ENCODE results near the gene LHX4.
A peak's percentile ranks its signal among the peaks of the same experiment; 100 is the strongest.

Gene LHX4

DNA sequence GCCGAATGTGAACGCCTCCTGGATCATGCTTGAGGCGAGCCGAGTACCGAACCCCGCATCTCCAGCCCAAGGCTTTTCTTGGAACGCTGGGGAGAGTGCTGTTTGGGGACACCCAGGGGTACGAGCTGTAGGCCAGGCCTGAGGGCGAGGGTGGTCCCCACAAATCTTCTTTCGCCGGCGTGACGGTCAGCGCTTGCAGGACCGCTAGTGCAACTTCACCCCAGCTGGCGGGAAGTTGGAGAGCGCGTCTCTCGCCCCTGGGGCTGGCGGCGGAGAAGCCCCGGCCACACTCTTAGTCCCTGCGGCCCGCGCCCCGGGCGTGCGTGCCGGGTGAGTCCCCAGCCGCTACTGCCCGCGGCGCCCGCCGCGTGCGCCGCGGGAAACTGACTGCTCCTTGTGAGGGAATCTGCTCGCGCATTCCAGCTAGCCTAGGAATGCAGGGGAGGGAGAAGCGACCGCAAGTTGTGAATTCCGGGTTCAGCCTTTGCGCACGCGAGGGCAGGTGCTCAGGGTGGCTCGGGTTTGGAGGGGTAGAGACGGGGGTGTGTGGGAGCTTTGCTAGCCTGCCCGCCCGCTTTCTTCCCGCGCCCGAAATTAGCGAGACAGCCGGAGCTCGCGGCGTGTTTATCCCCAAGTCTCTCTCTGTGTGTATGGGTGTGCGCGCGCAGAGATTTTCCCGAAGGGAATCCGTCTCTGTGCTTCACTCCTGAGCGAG is 884 bp downstream of the LHX4 start:
- no peaks in the 10 kb centered on the region for H3K36me3 ChIP-seq (ENCODE audit: control insufficient read depth in 1 of 2, insufficient read depth in 2 of 2, low read depth in 1 of 2, low read length in 2 of 2)
- H2BK15ac ChIP-seq (ENCODE audit: low read depth, poor library complexity, severe bottlenecking), result no peak overlapping the region
- H3K4me2 ChIP-seq (ENCODE audit: low read length, poor library complexity, severe bottlenecking), result peak overlapping the region; percentile 99
- peak overlapping the region in 1 of 2 experiments; percentile 19 for H2BK12ac ChIP-seq (ENCODE audit: low read length in 2 of 2)
- no peak overlapping the region for H3K14ac ChIP-seq (ENCODE audit: low read length in 2 of 2)
- no peak overlapping the region for H2AK5ac ChIP-seq (ENCODE audit: low read length, severe bottlenecking)
- H2AFZ ChIP-seq (ENCODE audit: low read depth, low read length), result peak overlapping the region; percentile 34
- DNase-seq, result peak; percentile 65
- no peak overlapping the region for H3K9ac ChIP-seq (ENCODE audit: low read length)
- H2BK5ac ChIP-seq (ENCODE audit: low read depth, low read length, poor library complexity, severe bottlenecking), result no peak overlapping the region
- peak overlapping the region; percentile 62 to 75 for H3K4me3 ChIP-seq (ENCODE audit: insufficient read depth in 1 of 2, low read depth in 1 of 2, low read length in 2 of 2)
- peaks cover 65 to 91% of the 10 kb centered on the region in 2 experiments for H3K27me3 ChIP-seq (ENCODE audit: control insufficient read depth in 1 of 2, insufficient read depth in 1 of 2, low read length in 2 of 2)
- no peak overlapping the region for H3K4ac ChIP-seq (ENCODE audit: low read depth in 1 of 2, low read length in 2 of 2)
- H3K4me1 ChIP-seq (ENCODE audit: control insufficient read depth, insufficient read depth, low read depth, low read length), result peaks cover 54% of the 10 kb centered on the region
- H4K8ac ChIP-seq (ENCODE audit: low read length), result no peak overlapping the region
- H3K23ac ChIP-seq (ENCODE audit: low read length in 2 of 2), result peak overlapping the region in 1 of 2 experiments; percentile 84
- H4K91ac ChIP-seq (ENCODE audit: low read length), result no peak overlapping the region
- H3K27ac ChIP-seq (ENCODE audit: low read length, poor library complexity, severe bottlenecking), result no peak overlapping the region
- under 1% methylated on average over 54 of the region's 65 CpGs for WGBS
- no peak overlapping the region for H2BK120ac ChIP-seq (ENCODE audit: low read depth, low read length)
- H3K9me3 ChIP-seq (ENCODE audit: control insufficient read depth, low read length), result no peaks in the 10 kb centered on the region
- no peaks in the 10 kb centered on the region for H3K79me1 ChIP-seq (replicated peaks; ENCODE audit: low read length, poor library complexity, severe bottlenecking)
- no peak overlapping the region for H3K18ac ChIP-seq (ENCODE audit: low read depth in 1 of 2, low read length in 2 of 2)

DNA sequence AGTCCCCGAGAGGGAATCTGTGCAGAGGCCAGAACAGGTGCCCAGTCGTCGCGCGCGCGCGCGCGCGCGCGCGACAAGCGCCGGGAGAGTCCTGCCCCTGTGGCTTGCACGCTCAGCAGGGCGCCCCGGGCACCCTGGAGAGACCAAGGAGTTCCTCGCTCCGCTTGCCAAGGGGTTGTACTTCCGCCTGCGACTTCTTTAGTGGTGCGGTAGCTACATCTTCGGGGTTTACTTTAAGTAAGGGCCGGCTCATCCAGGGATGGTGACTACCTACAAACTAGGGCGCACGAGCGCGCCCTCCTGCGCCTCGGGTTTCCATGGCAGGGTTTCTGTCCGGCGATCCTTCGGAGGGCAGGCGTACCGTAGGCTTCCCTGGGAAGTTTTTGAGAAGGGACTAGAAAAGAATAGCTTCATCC is 1.4 kb downstream of the LHX4 start:
- Histone ChIP-seq H3K23ac (ENCODE audit: low read length in 2 of 2) (no peak overlapping the region), H2AK5ac (ENCODE audit: low read length, severe bottlenecking) (no peak overlapping the region), H4K91ac (ENCODE audit: low read length) (no peak overlapping the region), H3K9me3 (ENCODE audit: control insufficient read depth, low read length) (no peaks in the 10 kb centered on the region), H2BK12ac (ENCODE audit: low read length in 2 of 2) (no peak overlapping the region), H3K4me2 (ENCODE audit: low read length, poor library complexity, severe bottlenecking) (peak overlapping the region; percentile 99), H3K4ac (ENCODE audit: low read depth in 1 of 2, low read length in 2 of 2) (no peak overlapping the region), H2BK120ac (ENCODE audit: low read depth, low read length) (no peak overlapping the region), H3K36me3 (ENCODE audit: control insufficient read depth in 1 of 2, insufficient read depth in 2 of 2, low read depth in 1 of 2, low read length in 2 of 2) (no peaks in the 10 kb centered on the region), H3K9ac (ENCODE audit: low read length) (no peak overlapping the region), H2BK15ac (ENCODE audit: low read depth, poor library complexity, severe bottlenecking) (no peak overlapping the region), H4K8ac (ENCODE audit: low read length) (no peak overlapping the region), H2BK5ac (ENCODE audit: low read depth, low read length, poor library complexity, severe bottlenecking) (no peak overlapping the region), H3K4me1 (ENCODE audit: control insufficient read depth, insufficient read depth, low read depth, low read length) (peaks cover 54% of the 10 kb centered on the region), H3K4me3 (ENCODE audit: insufficient read depth in 1 of 2, low read depth in 1 of 2, low read length in 2 of 2) (peak overlapping the region; percentile 30 to 53), H3K18ac (ENCODE audit: low read depth in 1 of 2, low read length in 2 of 2) (no peak overlapping the region), H3K27ac (ENCODE audit: low read length, poor library complexity, severe bottlenecking) (no peak overlapping the region), H3K79me1 (replicated peaks; ENCODE audit: low read length, poor library complexity, severe bottlenecking) (no peaks in the 10 kb centered on the region), H2AFZ (ENCODE audit: low read depth, low read length) (no peak overlapping the region), H3K27me3 (ENCODE audit: control insufficient read depth in 1 of 2, insufficient read depth in 1 of 2, low read length in 2 of 2) (peaks cover 65 to 91% of the 10 kb centered on the region in 2 experiments), H3K14ac (ENCODE audit: low read length in 2 of 2) (no peak overlapping the region)
- WGBS, result 1% methylated on average over 37 of the region's 37 CpGs
- DNase-seq, result peak; percentile 53

GRCh38 chr1:180231936-180232335 is 1.9 kb downstream of the LHX4 start:
- no peak overlapping the region for H2BK5ac ChIP-seq (ENCODE audit: low read depth, low read length, poor library complexity, severe bottlenecking)
- H2BK15ac ChIP-seq (ENCODE audit: low read depth, poor library complexity, severe bottlenecking), result no peak overlapping the region
- H3K36me3 ChIP-seq (ENCODE audit: control insufficient read depth in 1 of 2, insufficient read depth in 2 of 2, low read depth in 1 of 2, low read length in 2 of 2), result no peaks in the 10 kb centered on the region
- H4K91ac ChIP-seq (ENCODE audit: low read length), result no peak overlapping the region
- no peak overlapping the region for H4K8ac ChIP-seq (ENCODE audit: low read length)
- no peak overlapping the region for H2AK5ac ChIP-seq (ENCODE audit: low read length, severe bottlenecking)
- H3K18ac ChIP-seq (ENCODE audit: low read depth in 1 of 2, low read length in 2 of 2), result no peak overlapping the region
- H3K4me3 ChIP-seq (ENCODE audit: insufficient read depth in 1 of 2, low read depth in 1 of 2, low read length in 2 of 2), result no peak overlapping the region
- no peak for DNase-seq
- no peak overlapping the region for H2AFZ ChIP-seq (ENCODE audit: low read depth, low read length)
- no peak overlapping the region for H3K27ac ChIP-seq (ENCODE audit: low read length, poor library complexity, severe bottlenecking)
- no peaks in the 10 kb centered on the region for H3K79me1 ChIP-seq (replicated peaks; ENCODE audit: low read length, poor library complexity, severe bottlenecking)
- H3K9me3 ChIP-seq (ENCODE audit: control insufficient read depth, low read length), result no peaks in the 10 kb centered on the region
- H3K4me1 ChIP-seq (ENCODE audit: control insufficient read depth, insufficient read depth, low read depth, low read length), result peaks cover 54% of the 10 kb centered on the region
- no peak overlapping the region for H3K4ac ChIP-seq (ENCODE audit: low read depth in 1 of 2, low read length in 2 of 2)
- H3K14ac ChIP-seq (ENCODE audit: low read length in 2 of 2), result no peak overlapping the region
- H3K4me2 ChIP-seq (ENCODE audit: low read length, poor library complexity, severe bottlenecking), result peak overlapping the region; percentile 99
- 18% methylated on average over 14 of the region's 14 CpGs for WGBS
- H2BK120ac ChIP-seq (ENCODE audit: low read depth, low read length), result no peak overlapping the region
- H3K23ac ChIP-seq (ENCODE audit: low read length in 2 of 2), result no peak overlapping the region
- H3K27me3 ChIP-seq (ENCODE audit: control insufficient read depth in 1 of 2, insufficient read depth in 1 of 2, low read length in 2 of 2), result peaks cover 65 to 91% of the 10 kb centered on the region in 2 experiments
- no peak overlapping the region for H2BK12ac ChIP-seq (ENCODE audit: low read length in 2 of 2)
- H3K9ac ChIP-seq (ENCODE audit: low read length), result no peak overlapping the region

- no peak overlapping the region for H3K4ac ChIP-seq (ENCODE audit: low read depth in 1 of 2, low read length in 2 of 2)
- H3K79me1 ChIP-seq (replicated peaks; ENCODE audit: low read length, poor library complexity, severe bottlenecking), result no peaks in the 10 kb centered on the region
- H3K4me3 ChIP-seq (ENCODE audit: insufficient read depth in 1 of 2, low read depth in 1 of 2, low read length in 2 of 2), result no peak overlapping the region
- no peak overlapping the region for H4K91ac ChIP-seq (ENCODE audit: low read length)
- H4K8ac ChIP-seq (ENCODE audit: low read length), result no peak overlapping the region
- H3K27ac ChIP-seq (ENCODE audit: low read length, poor library complexity, severe bottlenecking), result no peak overlapping the region
- H2BK120ac ChIP-seq (ENCODE audit: low read depth, low read length), result no peak overlapping the region
- peaks cover 54% of the 10 kb centered on the region for H3K4me1 ChIP-seq (ENCODE audit: control insufficient read depth, insufficient read depth, low read depth, low read length)
- no peaks in the 10 kb centered on the region for H3K9me3 ChIP-seq (ENCODE audit: control insufficient read depth, low read length)
- no peak overlapping the region for H2BK5ac ChIP-seq (ENCODE audit: low read depth, low read length, poor library complexity, severe bottlenecking)
- no peak overlapping the region for H3K14ac ChIP-seq (ENCODE audit: low read length in 2 of 2)
- peak overlapping the region in 1 of 2 experiments; percentile 27 for H3K23ac ChIP-seq (ENCODE audit: low read length in 2 of 2)
- 23% methylated on average over 8 of the region's 11 CpGs for WGBS
- no peak overlapping the region for H2BK15ac ChIP-seq (ENCODE audit: low read depth, poor library complexity, severe bottlenecking)
- H3K18ac ChIP-seq (ENCODE audit: low read depth in 1 of 2, low read length in 2 of 2), result no peak overlapping the region
- H2AFZ ChIP-seq (ENCODE audit: low read depth, low read length), result no peak overlapping the region
- H2BK12ac ChIP-seq (ENCODE audit: low read length in 2 of 2), result no peak overlapping the region
- H3K4me2 ChIP-seq (ENCODE audit: low read length, poor library complexity, severe bottlenecking), result no peak overlapping the region
- H3K27me3 ChIP-seq (ENCODE audit: control insufficient read depth in 1 of 2, insufficient read depth in 1 of 2, low read length in 2 of 2), result peaks cover 71 to 93% of the 10 kb centered on the region in 2 experiments
- H3K36me3 ChIP-seq (ENCODE audit: control insufficient read depth in 1 of 2, insufficient read depth in 2 of 2, low read depth in 1 of 2, low read length in 2 of 2), result no peaks in the 10 kb centered on the region
- H2AK5ac ChIP-seq (ENCODE audit: low read length, severe bottlenecking), result no peak overlapping the region
- no peak overlapping the region for H3K9ac ChIP-seq (ENCODE audit: low read length)
- no peak for DNase-seq
These were observed 2.5 kb downstream of the LHX4 start for GRCh38 chr1:180232521-180233043.
